Ovary (tissue), 3 donors: ENCODE measurements around the gene SLC29A1.

Experiments used
- CTCF ChIP-seq, 3 donors: fragments of 450-650 bp in 2 of 3; fragments of 200-600 bp in 1 of 3; IDR thresholded peaks; one replicate each; pipeline versions ENCODE4 v1.5.1 to v1.8.0; 2016 to 2022; ENCODE audit warnings: antibody characterized with exemption in 3 of 3, mild to moderate bottlenecking in 1 of 3
- EP300 ChIP-seq: sonication (generic); formaldehyde crosslinking; IDR thresholded peaks from one replicate; pipeline ENCODE4 v1.6.1; 2017; ENCODE audit warnings: antibody characterized with exemption
- POLR2A ChIP-seq: fragments of 450-650 bp; IDR thresholded peaks from one replicate; pipeline ENCODE4 v1.6.1; 2017; ENCODE audit warnings: antibody characterized with exemption, mild to moderate bottlenecking, moderate library complexity
- donor health status: DM: no; HTN: no; CAD: no.

GRCh38 chr6:44185953-44186634 lies 37.3 kb upstream of the SLC29A1 start:
- TF ChIP-seq POLR2A (no peak), CTCF (IDR thresholded peaks at IDR 0.05) (no peak), EP300 (no peak)
